ENCODE results near the gene PRR18.

PRR18 gene

GRCh38 chr6:166275714-166276166 lies 32.5 kb downstream of the PRR18 start:
- no peak for TF ChIP-seq JUND (IDR thresholded peaks at IDR 0.05; ENCODE audit: low read depth)
- DNase-seq (ENCODE audit: low read depth in 1 of 2, low spot score in 1 of 2), result peak; percentile 51 to 59
- in situ Hi-C loops (cut with HindIII; ENCODE audit: low pct_unique_long_range_greater_than_20kb, low sequenced_read_pairs), result no loop called here

DNA sequence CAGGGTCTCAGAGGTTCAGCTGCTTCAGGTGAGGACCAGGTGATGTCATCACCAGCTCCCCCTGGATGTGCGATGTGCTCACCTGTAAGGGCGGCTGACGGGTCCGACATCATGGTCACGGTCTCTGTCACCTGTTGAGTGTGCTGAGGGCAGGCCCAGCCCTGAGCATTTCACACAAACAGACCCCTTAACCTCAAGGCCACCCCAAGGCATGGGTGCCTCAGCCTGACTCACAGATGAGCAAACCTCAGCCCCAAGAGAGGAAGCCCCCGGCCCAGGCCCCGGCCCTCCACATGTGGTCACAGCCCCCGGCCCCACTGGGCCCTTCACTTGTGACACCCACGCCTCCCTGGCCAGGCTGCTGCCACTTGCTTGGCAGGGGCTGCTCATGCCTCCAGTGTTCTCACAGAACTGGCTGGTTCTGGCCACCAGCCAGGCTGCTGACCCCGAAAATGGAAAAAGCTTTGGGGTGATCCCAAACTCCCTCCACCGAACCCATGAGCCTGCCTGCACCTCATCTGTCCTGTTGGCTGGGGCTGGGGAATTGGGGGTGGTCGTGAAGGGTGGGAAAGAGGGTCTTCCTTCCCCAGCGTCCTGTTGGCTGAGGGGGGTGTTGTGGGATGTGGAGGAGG lies 33.3 kb downstream of the PRR18 start:
- no peak for DNase-seq (ENCODE audit: low read depth in 1 of 2, low spot score in 1 of 2)
- no peak for TF ChIP-seq JUND (IDR thresholded peaks at IDR 0.05; ENCODE audit: low read depth)
- in situ Hi-C loops (cut with HindIII; ENCODE audit: low pct_unique_long_range_greater_than_20kb, low sequenced_read_pairs), result no loop called here

GRCh38 chr6:166274163-166274562 lies 34.0 kb downstream of the PRR18 start:
- in situ Hi-C loops (cut with HindIII; ENCODE audit: low pct_unique_long_range_greater_than_20kb, low sequenced_read_pairs), result no loop called here
- no peak for DNase-seq (ENCODE audit: low read depth in 1 of 2, low spot score in 1 of 2)
- TF ChIP-seq JUND (IDR thresholded peaks at IDR 0.05; ENCODE audit: low read depth), result no peak

DNA sequence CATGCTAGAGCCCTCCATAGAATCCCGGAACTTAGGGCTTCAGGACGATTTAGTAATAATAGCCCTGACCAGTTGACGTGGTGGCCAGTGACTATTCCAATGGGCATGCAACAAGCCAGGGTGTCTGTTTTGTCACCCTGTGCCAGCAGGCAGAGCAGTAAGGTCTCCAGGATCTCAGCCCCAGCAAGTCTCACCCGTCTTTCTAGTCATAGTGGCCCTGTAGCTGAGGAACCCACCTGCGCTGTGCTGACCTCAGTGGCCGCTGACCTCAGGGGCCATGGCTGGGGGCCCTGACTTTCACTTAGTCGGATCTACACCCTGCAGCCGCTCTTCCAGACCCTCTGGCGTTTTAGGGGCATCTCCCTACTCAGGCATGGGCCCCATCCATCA lies 36.8 kb downstream of the PRR18 start:
- no peak for DNase-seq (ENCODE audit: low read depth in 1 of 2, low spot score in 1 of 2)
- TF ChIP-seq JUND (IDR thresholded peaks at IDR 0.05; ENCODE audit: low read depth), result no peak
- in situ Hi-C loops (cut with HindIII; ENCODE audit: low pct_unique_long_range_greater_than_20kb, low sequenced_read_pairs), result no loop called here

- in situ Hi-C loops (cut with HindIII; ENCODE audit: low pct_unique_long_range_greater_than_20kb, low sequenced_read_pairs), result no loop called here
- no peak for DNase-seq (ENCODE audit: low read depth in 1 of 2, low spot score in 1 of 2)
- TF ChIP-seq JUND (IDR thresholded peaks at IDR 0.05; ENCODE audit: low read depth), result no peak
These were observed 37.4 kb downstream of the PRR18 start for GRCh38 chr6:166270706-166271375.

DNA sequence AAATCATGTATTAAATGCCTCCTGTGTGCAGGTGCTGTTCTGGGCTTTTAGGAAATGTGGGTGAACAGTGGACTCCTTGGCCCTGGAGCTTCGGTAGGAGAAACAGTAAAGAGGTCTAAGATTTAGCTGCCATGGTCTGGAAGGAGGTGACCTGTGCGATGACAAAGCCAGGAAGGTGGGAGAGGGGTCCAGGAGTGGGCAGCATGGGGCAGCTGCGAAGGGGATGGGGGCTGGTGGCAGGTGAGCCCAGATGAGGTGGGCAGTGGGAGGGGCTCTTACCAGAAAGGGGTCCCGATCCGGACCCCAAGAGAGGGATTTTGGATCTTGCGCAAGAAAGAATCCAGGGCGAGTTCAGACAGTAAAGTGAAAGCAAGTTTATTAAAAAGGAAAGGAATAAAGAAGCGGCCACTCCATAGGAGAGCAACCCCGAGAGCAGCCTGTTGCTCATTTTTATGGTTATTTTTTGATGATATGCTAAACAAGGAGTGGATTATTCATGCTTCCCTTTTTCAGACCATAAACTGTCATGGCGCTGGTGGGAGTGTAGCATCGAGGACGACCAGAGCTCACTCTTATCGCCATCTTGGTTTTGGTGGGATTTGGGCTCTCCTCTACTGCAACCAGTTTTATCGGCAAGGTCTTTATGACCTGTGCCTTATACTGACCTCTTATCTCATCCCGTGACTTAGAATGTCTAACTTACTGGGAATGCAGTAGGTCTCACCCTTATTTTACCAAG lies 38.7 kb downstream of the PRR18 start:
- no peak for TF ChIP-seq JUND (IDR thresholded peaks at IDR 0.05; ENCODE audit: low read depth)
- no peak for DNase-seq (ENCODE audit: low read depth in 1 of 2, low spot score in 1 of 2)

DNA sequence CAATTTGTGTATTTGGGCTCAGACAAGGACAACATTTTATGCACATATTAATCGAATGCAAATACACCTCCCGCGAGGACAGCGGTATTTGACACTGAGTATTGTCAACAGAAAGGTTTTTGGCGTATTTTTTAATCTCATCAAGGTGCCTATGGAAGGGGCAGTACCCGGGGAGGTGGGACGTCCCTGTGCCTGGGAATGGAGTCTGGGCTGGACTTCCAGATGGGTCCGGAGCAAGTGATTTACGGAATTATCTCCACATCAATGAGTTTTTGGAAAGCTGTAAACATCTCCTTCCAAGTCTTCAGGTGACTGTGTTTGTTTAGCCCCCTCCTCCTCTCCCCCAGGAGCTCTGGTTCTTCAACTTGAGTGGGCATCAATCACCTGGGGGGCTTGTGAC lies 39.8 kb downstream of the PRR18 start:
- TF ChIP-seq JUND (IDR thresholded peaks at IDR 0.05; ENCODE audit: low read depth), result no peak
- no peak for DNase-seq (ENCODE audit: low read depth in 1 of 2, low spot score in 1 of 2)
- in situ Hi-C loops (cut with HindIII; ENCODE audit: low pct_unique_long_range_greater_than_20kb, low sequenced_read_pairs), result no loop called here

More for the DNA sequence above, 38.7 kb downstream of the PRR18 start:
- in situ Hi-C loops (cut with HindIII; ENCODE audit: low pct_unique_long_range_greater_than_20kb, low sequenced_read_pairs), result no loop called here

DNA sequence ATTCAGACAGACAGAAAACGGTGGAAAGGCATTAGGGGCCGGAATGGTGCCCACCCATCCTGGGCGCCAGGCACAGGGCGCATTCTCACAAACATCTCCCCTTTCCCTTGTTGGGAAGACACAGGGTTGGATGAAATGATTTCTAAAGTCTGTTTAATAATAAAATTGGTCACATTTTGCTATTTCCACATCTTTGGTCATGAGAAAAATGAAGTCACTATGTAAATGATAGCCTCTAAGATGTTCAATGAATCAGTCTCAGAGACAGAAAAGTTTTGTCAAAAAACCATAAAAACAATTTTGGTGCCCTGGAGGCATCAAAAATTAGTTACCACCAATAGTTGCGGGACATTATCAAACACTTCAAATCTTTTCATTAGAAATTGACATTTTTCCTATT lies 40.7 kb downstream of the PRR18 start:
- no peak for TF ChIP-seq JUND (IDR thresholded peaks at IDR 0.05; ENCODE audit: low read depth)
- DNase-seq (ENCODE audit: low read depth in 1 of 2, low spot score in 1 of 2), result no peak
- in situ Hi-C loops (cut with HindIII; ENCODE audit: low pct_unique_long_range_greater_than_20kb, low sequenced_read_pairs), result no loop called here

DNA sequence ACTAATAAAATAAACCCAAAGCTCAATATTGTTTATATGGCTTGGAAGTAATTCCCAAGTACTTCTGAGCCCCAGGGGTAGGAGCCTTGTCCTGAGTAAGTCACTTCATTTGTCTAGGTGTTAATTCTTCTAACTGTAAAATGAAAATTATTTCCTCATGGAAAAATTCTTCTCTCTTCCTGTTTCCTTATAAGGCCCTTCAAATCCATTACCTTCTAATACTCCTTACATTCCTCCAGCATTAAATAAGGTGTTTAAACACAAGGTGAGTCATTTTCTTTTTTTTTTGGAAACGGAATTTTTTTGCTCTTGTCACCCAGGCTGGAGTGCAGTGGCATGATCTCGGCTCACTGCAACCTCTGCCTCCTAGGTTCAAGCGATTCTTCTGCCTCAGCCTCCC lies 41.9 kb downstream of the PRR18 start:
- no peak for DNase-seq (ENCODE audit: low read depth in 1 of 2, low spot score in 1 of 2)
- in situ Hi-C loops (cut with HindIII; ENCODE audit: low pct_unique_long_range_greater_than_20kb, low sequenced_read_pairs), result no loop called here
- no peak for TF ChIP-seq JUND (IDR thresholded peaks at IDR 0.05; ENCODE audit: low read depth)

DNA sequence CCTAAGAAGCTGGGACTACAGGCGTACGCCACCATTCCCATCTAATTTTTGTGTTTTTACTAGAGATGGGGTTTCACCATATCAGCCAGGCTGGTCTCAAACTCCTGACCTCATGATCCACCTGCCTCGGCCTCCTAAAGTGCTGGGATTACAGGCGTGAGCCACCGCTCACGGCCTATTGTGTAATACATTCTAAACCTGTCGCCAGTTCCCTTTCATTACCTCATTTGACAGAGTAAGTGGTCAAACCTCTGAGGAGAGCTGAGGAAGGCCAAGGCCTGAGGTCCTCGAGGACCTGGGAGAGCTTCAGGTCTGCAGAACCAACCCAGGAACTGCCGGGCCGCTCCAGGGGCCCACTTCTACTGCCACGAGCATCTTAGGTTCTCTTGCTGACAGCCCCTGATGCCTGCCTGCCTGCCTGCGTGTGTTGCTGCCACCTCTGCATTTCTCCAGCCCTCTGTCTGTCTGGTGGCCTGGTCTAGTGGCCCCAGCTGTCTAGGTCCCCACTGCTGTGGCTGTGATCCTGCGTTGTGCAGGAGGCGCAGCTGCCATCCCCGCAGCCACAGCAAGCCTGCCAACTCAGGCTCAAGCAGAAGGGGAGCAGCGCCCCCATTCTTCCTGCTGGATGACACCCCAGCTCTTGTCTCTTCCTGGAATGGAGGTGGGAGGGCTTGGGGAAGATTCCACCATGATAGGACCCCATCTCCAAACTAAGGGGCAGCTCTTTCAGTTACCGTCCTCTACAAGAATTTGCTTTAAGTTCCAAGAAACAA lies 45.3 kb downstream of the PRR18 start:
- in situ Hi-C loops (cut with HindIII; ENCODE audit: low pct_unique_long_range_greater_than_20kb, low sequenced_read_pairs), result no loop called here

GRCh38 chr6:166259296-166259977 lies 48.8 kb downstream of the PRR18 start:
- no peak for TF ChIP-seq JUND (IDR thresholded peaks at IDR 0.05; ENCODE audit: low read depth)
- no peak for DNase-seq (ENCODE audit: low read depth in 1 of 2, low spot score in 1 of 2)
- in situ Hi-C loops (cut with HindIII; ENCODE audit: low pct_unique_long_range_greater_than_20kb, low sequenced_read_pairs), result no loop called here

More for the DNA sequence above, 45.3 kb downstream of the PRR18 start:
- no peak for TF ChIP-seq JUND (IDR thresholded peaks at IDR 0.05; ENCODE audit: low read depth)
- DNase-seq (ENCODE audit: low read depth in 1 of 2, low spot score in 1 of 2), result no peak

GRCh38 chr6:166258854-166259276 lies 49.3 kb downstream of the PRR18 start:
- DNase-seq (ENCODE audit: low read depth in 1 of 2, low spot score in 1 of 2), result no peak
- TF ChIP-seq JUND (IDR thresholded peaks at IDR 0.05; ENCODE audit: low read depth), result no peak
- in situ Hi-C loops (cut with HindIII; ENCODE audit: low pct_unique_long_range_greater_than_20kb, low sequenced_read_pairs), result no loop called here

Data from T47D (cell line).